IMR-90 (cell line): Measurements from ENCODE around the gene CRYGS. TPM values are rescaled to one million over a fixed set of nuclear protein-coding genes. Genes with fewer than 3 reads are reported as not detected.

ENCODE experiments used
- ATAC-seq: fragments of 200-7000 bp; cut with Tn5 transposase; 2 replicates; pipeline ENCODE4 v1.9.1; 2020; ENCODE audit warnings: low read depth, mild to moderate bottlenecking, moderate library complexity
- BruUV-seq: library from RNA; stranded (reverse); fragments of 400-500 nt; replicated peaks from 2 replicates; lab custom pipeline; 2021; lab: Mats Ljungman, UMichigan
- CTCF ChIA-PET: fragments of 300-600 bp; formaldehyde crosslinking; extraction: SDS; loops from one replicate; lab custom pipeline; 2021; ENCODE audit warnings: antibody characterized with exemption; lab: Yijun Ruan, JAX
- POLR2A ChIA-PET: fragments of 300-600 bp; sonication (Branson Sonifier 250); formaldehyde crosslinking; loops from one replicate; lab custom pipeline; 2022; ENCODE audit warnings: antibody characterized with exemption; ENCODE audit not compliant: unreplicated experiment; lab: Charles Lee
- DNase-seq: peaks from one replicate; pipeline ENCODE4 v3.0.0; 2013
- H2AFZ ChIP-seq: replicated peaks from 2 replicates; pipeline ENCODE3; 2013; ENCODE audit warnings: low read length, mild to moderate bottlenecking; ENCODE audit not compliant: poor library complexity
- H2AK5ac ChIP-seq: 2 replicates; pipeline ENCODE4 v1.6.1; 2013; ENCODE audit warnings: low read depth, low read length, inconsistent platforms
- H2AK9ac ChIP-seq: replicated peaks from 2 replicates; pipeline ENCODE3; 2013; ENCODE audit warnings: mild to moderate bottlenecking, low read depth, low read length, moderate library complexity; ENCODE audit not compliant: poor library complexity
- H2BK120ac ChIP-seq: 2 replicates; pipeline ENCODE4 v1.6.1; 2013; ENCODE audit warnings: low read depth, low read length, inconsistent platforms
- H2BK15ac ChIP-seq: 3 replicates; pipeline ENCODE4 v1.6.1; 2013; ENCODE audit warnings: low read depth, low read length, inconsistent platforms
- H2BK20ac ChIP-seq: 2 replicates; pipeline ENCODE4 v1.6.1; 2013; ENCODE audit warnings: low read depth, mild to moderate bottlenecking, inconsistent platforms, low read length, moderate library complexity
- H2BK5ac ChIP-seq: 2 replicates; pipeline ENCODE4 v1.6.1; 2013; ENCODE audit warnings: mild to moderate bottlenecking, low read depth, low read length, inconsistent platforms; ENCODE audit not compliant: poor library complexity, severe bottlenecking
- H3K14ac ChIP-seq: replicated peaks from 2 replicates; pipeline ENCODE4 v1.6.1; 2013; ENCODE audit warnings: low read depth, low read length, inconsistent platforms
- H3K18ac ChIP-seq: 2 replicates; pipeline ENCODE4 v1.6.1; 2013; ENCODE audit warnings: low read depth, low read length, control low read depth
- H3K23ac ChIP-seq: 2 replicates; pipeline ENCODE4 v1.6.1; 2013; ENCODE audit warnings: low read depth, low read length, inconsistent platforms
- H3K27ac ChIP-seq: 2 replicates; pipeline ENCODE4 v1.5.1; 2013; ENCODE audit warnings: mild to moderate bottlenecking, control low read depth, low read length; ENCODE audit not compliant: insufficient read depth
- H3K27me3 ChIP-seq: 2 replicates; pipeline ENCODE4 v1.6.1; 2013; ENCODE audit warnings: low read length; ENCODE audit not compliant: control insufficient read depth, insufficient read depth
- H3K36me3 ChIP-seq: 2 replicates; pipeline ENCODE4 v1.6.1; 2013; ENCODE audit warnings: low read length, mixed read lengths; ENCODE audit not compliant: control insufficient read depth, insufficient read depth
- H3K4ac ChIP-seq: 2 replicates; pipeline ENCODE4 v1.6.1; 2013; ENCODE audit warnings: low read depth, low read length, inconsistent platforms
- H3K4me1 ChIP-seq: 2 replicates; pipeline ENCODE4 v1.6.1; 2013; ENCODE audit warnings: low read length, mixed read lengths; ENCODE audit not compliant: control insufficient read depth, insufficient read depth
- H3K4me2 ChIP-seq: 2 replicates; pipeline ENCODE4 v1.6.1; 2013; ENCODE audit warnings: low read depth, mild to moderate bottlenecking, control low read depth, low read length, moderate library complexity
- H3K4me3 ChIP-seq: 2 replicates; pipeline ENCODE4 v1.5.1; 2013; ENCODE audit warnings: low read depth, mild to moderate bottlenecking, control low read depth, low read length, moderate library complexity; ENCODE audit not compliant: insufficient read depth
- H3K56ac ChIP-seq: 2 replicates; pipeline ENCODE4 v1.6.1; 2013; ENCODE audit warnings: low read length, inconsistent platforms; ENCODE audit not compliant: insufficient read depth; ENCODE audit errors: extremely low read depth
- H3K79me1 ChIP-seq, 2 experiments: 2 replicates each; pipeline ENCODE4 v1.6.1; 2013; ENCODE audit warnings: low read length in 2 of 2, inconsistent platforms in 1 of 2, low read depth in 1 of 2
- H3K9ac ChIP-seq: 2 replicates; pipeline ENCODE4 v1.6.1; 2013; ENCODE audit warnings: low read depth, low read length, control low read depth
- H3K9me1 ChIP-seq: 2 replicates; pipeline ENCODE4 v1.6.1; 2013; ENCODE audit warnings: low read length, inconsistent platforms; ENCODE audit not compliant: insufficient read depth
- H3K9me3 ChIP-seq: 2 replicates; pipeline ENCODE4 v1.6.1; 2013; ENCODE audit warnings: low read length; ENCODE audit not compliant: control insufficient read depth, insufficient read depth
- H4K20me1 ChIP-seq: 2 replicates; pipeline ENCODE4 v1.6.1; 2013; ENCODE audit warnings: low read length, inconsistent platforms; ENCODE audit not compliant: insufficient read depth
- H4K5ac ChIP-seq: 2 replicates; pipeline ENCODE4 v1.6.1; 2013; ENCODE audit warnings: mild to moderate bottlenecking, low read depth, low read length, control low read depth
- H4K8ac ChIP-seq, 2 experiments: 2 replicates each; pipeline ENCODE4 v1.6.1; 2013; ENCODE audit warnings: low read depth in 2 of 2, low read length in 2 of 2, control low read depth in 1 of 2, inconsistent platforms in 1 of 2
- H4K91ac ChIP-seq: 2 replicates; pipeline ENCODE4 v1.6.1; 2013; ENCODE audit warnings: low read depth, low read length, inconsistent platforms; ENCODE audit not compliant: insufficient read depth
- FOS ChIP-seq: fragments of 150-350 bp; IDR thresholded peaks from 2 replicates; pipeline ENCODE4 v1.6.1; 2016; ENCODE audit warnings: low read depth, low read length
- MAFK ChIP-seq: IDR thresholded peaks from 2 replicates; pipeline ENCODE4 v1.6.1; 2012; ENCODE audit warnings: low read depth, low read length, improper control_type of control experiment
- MAZ ChIP-seq: IDR thresholded peaks from 2 replicates; pipeline ENCODE4 v1.6.1; 2012; ENCODE audit warnings: low read depth, mild to moderate bottlenecking, low read length, improper control_type of control experiment, moderate library complexity, borderline replicate concordance
- MXI1 ChIP-seq: IDR thresholded peaks from 2 replicates; pipeline ENCODE4 v1.6.1; 2012; ENCODE audit warnings: low read depth, mild to moderate bottlenecking, low read length, moderate library complexity, borderline replicate concordance
- POLR2A ChIP-seq: IDR thresholded peaks from 2 replicates; pipeline ENCODE4 v1.6.1; 2012; ENCODE audit warnings: mild to moderate bottlenecking, low read depth, low read length
- RFX5 ChIP-seq: IDR thresholded peaks from 2 replicates; pipeline ENCODE4 v1.8.0; 2012; ENCODE audit warnings: low read depth, mild to moderate bottlenecking, low read length, moderate library complexity
- WGBS, 2 experiments: methylation state at CpG; one replicate each; pipeline versions ENCODE4 v1.1.5 to v1.1.7; 2013; ENCODE audit warnings: missing lambda C conversion rate in 2 of 2; ENCODE audit not compliant: insufficient read length in 1 of 2; ENCODE audit errors: extremely low coverage in 2 of 2; 5-methylcytosine and 5-hydroxymethylcytosine counted together
- dilution Hi-C: fragments of 300-500 bp; cut with HindIII; formaldehyde crosslinking; loops from one replicate; pipeline ENCODE4 v1.14.3; 2018; ENCODE audit warnings: low sequenced_read_pairs; ENCODE audit not compliant: unreplicated experiment
- in situ Hi-C: fragments of 300-500 bp; cut with MboI; formaldehyde crosslinking; loops from 3 replicates; pipeline ENCODE4 v1.14.3; 2019; ENCODE audit warnings: low sequenced_read_pairs, inconsistent platforms, mixed read lengths
- intact Hi-C: fragments of 100-400 bp; cut with micrococcal nuclease; formaldehyde crosslinking; loops from 2 replicates; pipeline ENCODE4 v1.10.0; 2022
- polyA plus RNA-seq, 3 experiments: library from polyadenylated mRNA; depleted of rRNA; stranded (reverse); fragments of >200 nt; gene quantifications; 2 replicates each; pipeline ENCODE4 v1.2.3, GENCODE V29; 2012; ENCODE audit warnings: low replicate concordance in 1 of 3
- total RNA-seq: library from RNA; depleted of rRNA; stranded (reverse); fragments of >200 nt; gene quantifications from 2 replicates; pipeline ENCODE4 v1.2.3, GENCODE V29; 2012
- TF ChIP-seq, protein P1 (sequence below): conservative IDR thresholded peaks from 2 replicates; pipeline ENCODE4 v1.5.1; 2012; ENCODE audit warnings: mild to moderate bottlenecking, low read depth, low read length, improper control_type of control experiment

Gene CRYGS
- total and polyA plus RNA-seq, 2 of the 4 experiments (the other 2 are of a cell fraction): 0.36 to 2.1 TPM

DNA sequence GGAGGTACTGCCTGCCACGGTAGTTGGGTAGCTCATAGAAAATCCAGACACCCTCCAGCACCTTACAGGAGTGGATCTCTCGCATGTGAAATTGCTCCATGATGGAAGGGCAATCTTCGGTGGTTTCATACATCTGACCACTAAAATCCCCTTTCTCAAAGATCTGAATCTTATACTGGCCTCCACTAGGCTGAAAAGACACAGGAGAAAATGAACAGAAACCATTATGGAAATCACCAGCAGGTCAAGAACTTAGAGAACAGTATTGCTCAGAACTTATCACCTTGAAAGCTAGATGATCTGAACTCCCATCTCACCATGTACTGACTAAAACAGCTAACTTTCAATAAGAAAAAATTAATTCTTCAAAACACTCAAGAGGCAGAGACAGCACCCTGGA is 5.4 kb downstream of the CRYGS start:
- Histone ChIP-seq H3K9me1 (no peaks in the 10 kb centered on the region; the same call in 1 of the 2 replicates), H3K9ac (no peak overlapping the region), H3K79me1 (no peaks in the 10 kb centered on the region), H2AFZ (no peak overlapping the region), H3K56ac (no peak overlapping the region), H3K27ac (no peak overlapping the region), H3K23ac (no peak overlapping the region), H2BK15ac (no peak overlapping the region), H3K9me3 (no peaks in the 10 kb centered on the region), H2AK5ac (no peak overlapping the region), H3K14ac (no peak overlapping the region), H2BK120ac (no peak overlapping the region), H4K8ac (no peak overlapping the region), H3K4me2 (no peak overlapping the region), H2AK9ac (no peak overlapping the region), H2BK5ac (no peak overlapping the region), H3K27me3 (no peaks in the 10 kb centered on the region), H3K4me3 (no peak overlapping the region), H4K20me1 (no peaks in the 10 kb centered on the region), H3K4me1 (no peaks in the 10 kb centered on the region), H4K91ac (no peak overlapping the region), H3K4ac (no peak overlapping the region), H2BK20ac (no peak overlapping the region), H3K18ac (no peak overlapping the region), H4K5ac (no peak overlapping the region), H3K36me3 (0 out of 2 replicates have a peak, but pooled peaks cover 1% of the 10 kb centered on the region)
- CTCF ChIA-PET: interaction anchor here (0.6 kb wide), 1 partner anchor 301 kb away, joined by 3 read pairs; no protein-coding TSS in a partner anchor
- in situ Hi-C loops: loop anchor here (5.0 kb wide), 2 partner anchors 276 to 556 kb away; no protein-coding TSS in a partner anchor
- intact Hi-C loops: no loop called here
- no peak for ATAC-seq
- dilution Hi-C loops: no loop called here
- POLR2A ChIA-PET: no interaction called here
- TF ChIP-seq FOS (no peak), POLR2A (no peak), MAFK (no peak), MXI1 (no peak), MAZ (no peak), RFX5 (no peak)
- TF ChIP-seq, protein P1, sequence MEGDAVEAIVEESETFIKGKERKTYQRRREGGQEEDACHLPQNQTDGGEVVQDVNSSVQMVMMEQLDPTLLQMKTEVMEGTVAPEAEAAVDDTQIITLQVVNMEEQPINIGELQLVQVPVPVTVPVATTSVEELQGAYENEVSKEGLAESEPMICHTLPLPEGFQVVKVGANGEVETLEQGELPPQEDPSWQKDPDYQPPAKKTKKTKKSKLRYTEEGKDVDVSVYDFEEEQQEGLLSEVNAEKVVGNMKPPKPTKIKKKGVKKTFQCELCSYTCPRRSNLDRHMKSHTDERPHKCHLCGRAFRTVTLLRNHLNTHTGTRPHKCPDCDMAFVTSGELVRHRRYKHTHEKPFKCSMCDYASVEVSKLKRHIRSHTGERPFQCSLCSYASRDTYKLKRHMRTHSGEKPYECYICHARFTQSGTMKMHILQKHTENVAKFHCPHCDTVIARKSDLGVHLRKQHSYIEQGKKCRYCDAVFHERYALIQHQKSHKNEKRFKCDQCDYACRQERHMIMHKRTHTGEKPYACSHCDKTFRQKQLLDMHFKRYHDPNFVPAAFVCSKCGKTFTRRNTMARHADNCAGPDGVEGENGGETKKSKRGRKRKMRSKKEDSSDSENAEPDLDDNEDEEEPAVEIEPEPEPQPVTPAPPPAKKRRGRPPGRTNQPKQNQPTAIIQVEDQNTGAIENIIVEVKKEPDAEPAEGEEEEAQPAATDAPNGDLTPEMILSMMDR: no peak
- no CpG with 5 or more reads among the region's 3 CpGs for WGBS, 2 experiments
- BruUV-seq: no TSS peak
- DNase-seq: no peak
